ENCODE measurements around the gene QTRT2.
A peak's percentile ranks its signal among the peaks of the same experiment; 100 is the strongest.

QTRT2 gene

DNA sequence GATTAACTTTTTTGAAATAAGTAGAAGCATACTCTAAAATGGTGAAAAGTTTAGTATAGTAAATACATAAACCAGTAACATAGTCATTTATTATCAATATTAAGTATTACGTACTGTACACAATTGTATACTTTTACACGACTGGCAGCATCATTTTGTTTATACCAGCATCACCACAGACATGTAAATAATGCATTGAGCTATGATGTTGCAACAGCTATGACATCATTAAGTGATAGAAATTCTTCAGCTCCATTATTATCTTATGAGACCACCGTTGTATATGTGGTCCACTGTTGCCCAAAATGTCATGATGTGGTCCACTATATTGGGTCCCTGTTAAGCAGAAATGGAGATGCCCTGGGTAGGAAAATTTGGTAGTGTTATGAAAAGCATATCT, 71.0 kb downstream of the QTRT2 start:
- no peak for DNase-seq

DNA sequence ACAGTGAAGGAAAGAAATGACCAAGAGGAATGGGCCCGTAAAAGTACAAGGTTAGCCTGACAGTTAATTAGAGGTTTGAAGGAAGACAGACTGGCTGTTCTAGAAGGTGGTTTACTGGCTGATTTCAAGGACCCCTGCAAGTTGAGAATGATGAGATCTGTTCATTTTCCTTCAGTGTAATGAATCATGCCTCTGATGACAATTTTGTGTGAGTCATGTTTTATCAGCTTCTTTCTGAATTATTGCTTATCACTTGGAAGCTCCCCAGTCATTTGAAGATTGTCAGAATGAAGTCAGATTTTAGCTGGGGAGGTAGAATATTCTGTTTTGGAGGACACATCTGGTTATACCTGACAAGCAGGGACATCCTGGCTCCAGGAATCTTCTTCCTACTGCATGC, 71.7 kb downstream of the QTRT2 start:
- DNase-seq, result no peak

DNA sequence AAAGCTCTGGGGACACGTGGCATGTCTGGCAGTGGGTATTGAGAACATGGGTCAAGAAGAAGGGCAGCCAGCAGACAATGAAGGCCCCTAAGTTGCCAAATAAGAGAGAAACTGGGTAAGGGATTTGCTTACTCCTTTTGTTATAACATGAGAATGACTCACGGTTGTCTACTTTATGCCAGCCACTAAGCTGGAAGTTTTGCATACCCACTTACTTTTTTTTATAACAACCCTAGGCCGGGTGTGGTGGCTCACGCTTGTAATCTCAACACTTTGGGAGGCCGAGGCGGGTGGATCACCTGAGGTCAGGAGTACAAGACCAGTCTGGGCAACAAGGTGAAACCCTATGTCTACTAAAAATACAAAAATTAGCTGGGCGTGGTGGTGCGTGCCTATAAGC, 72.3 kb downstream of the QTRT2 start:
- DNase-seq, result no peak

DNA sequence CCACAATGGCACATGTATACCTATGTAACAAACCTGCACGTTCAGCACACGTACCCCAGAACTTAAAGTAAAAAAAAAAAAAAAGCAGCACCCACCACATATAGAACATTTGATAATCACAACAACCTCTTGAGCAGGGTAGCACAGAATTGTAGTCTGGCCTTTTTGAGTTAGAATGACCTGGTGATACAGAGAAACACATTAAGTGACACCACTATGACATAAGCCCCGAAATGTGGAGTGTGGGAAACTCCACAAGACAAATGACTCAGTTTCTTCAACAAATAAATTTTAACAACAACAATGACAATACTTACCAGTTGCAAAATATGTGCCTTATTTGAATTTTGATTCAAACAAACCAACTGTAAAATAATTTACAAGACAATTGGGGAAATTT, 76.0 kb downstream of the QTRT2 start:
- no peak for DNase-seq

DNA sequence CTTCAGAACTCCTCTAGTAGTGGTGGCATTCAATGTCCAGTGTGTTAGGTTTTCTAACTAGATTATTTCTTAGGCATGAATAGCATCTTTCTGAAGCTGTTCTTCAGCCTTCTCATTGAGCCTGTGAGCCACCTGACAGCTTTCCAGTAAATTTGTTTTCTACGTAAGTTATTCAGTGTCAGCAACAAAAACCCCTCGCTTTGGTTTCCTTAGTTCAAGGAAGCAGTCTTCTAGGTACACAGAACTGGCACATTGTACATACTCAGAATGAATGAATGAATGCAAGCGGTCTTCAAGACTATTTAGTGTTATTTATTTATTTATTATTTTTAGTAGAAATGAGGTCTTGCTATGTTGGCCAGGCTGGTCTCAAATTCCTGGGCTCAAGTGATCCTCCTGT, 77.4 kb downstream of the QTRT2 start:
- DNase-seq, result peak in 1 of 5 donors; percentile 57

All from T-helper 1 cell (primary cell).